CD4-positive, alpha-beta T cell (primary cell): Measurements from ENCODE around the gene RARB. TPM values are rescaled to one million over a fixed set of nuclear protein-coding genes. Genes with fewer than 3 reads are reported as not detected.

ENCODE experiments used
- ATAC-seq: fragments of 200-7000 bp; cut with Tn5 transposase; one replicate; pipeline ENCODE4 v1.10.0; 2022; ENCODE audit warnings: mild to moderate bottlenecking; ENCODE audit not compliant: poor library complexity
- CTCF ChIA-PET: fragments of 350-600 bp; sonication (Branson Sonifier 250); formaldehyde crosslinking; loops from one replicate; lab custom pipeline; 2021; ENCODE audit warnings: antibody characterized with exemption, inconsistent platforms; lab: Charles Lee
- POLR2A ChIA-PET: fragments of 350-600 bp; sonication (Branson Sonifier 250); formaldehyde crosslinking; loops from one replicate; lab custom pipeline; 2021; ENCODE audit warnings: antibody characterized with exemption, inconsistent platforms; lab: Charles Lee
- DNase-seq, 14 experiments: peaks; one replicate each; pipeline ENCODE4 v3.0.0-alpha.2; 2013 to 2020; ENCODE audit warnings: mixed read lengths in 2 of 14
- H3K27ac ChIP-seq, 2 donors: one replicate each; pipeline versions ENCODE4 v1.5.1 to v1.7.0; 2013; ENCODE audit warnings: low read length in 2 of 2, low read depth in 1 of 2, mild to moderate bottlenecking in 1 of 2
- H3K27me3 ChIP-seq, 2 experiments: 1 replicate in 1 of 2; 2 replicates in 1 of 2; pipeline versions ENCODE4 v1.6.1 to v1.7.0; 2013; ENCODE audit warnings: low read length in 2 of 2, control low read depth in 1 of 2, mild to moderate bottlenecking in 1 of 2, moderate library complexity in 1 of 2; ENCODE audit not compliant: insufficient read depth in 2 of 2, control insufficient read depth in 1 of 2
- H3K36me3 ChIP-seq: one replicate; pipeline ENCODE4 v1.6.1; 2013; ENCODE audit warnings: low read length, control low read depth; ENCODE audit not compliant: insufficient read depth
- H3K4me1 ChIP-seq: one replicate; pipeline ENCODE4 v1.6.1; 2013; ENCODE audit warnings: low read length, control low read depth; ENCODE audit not compliant: insufficient read depth
- H3K4me3 ChIP-seq: one replicate; pipeline ENCODE4 v1.5.1; 2013; ENCODE audit warnings: mild to moderate bottlenecking, low read length, moderate library complexity
- H3K9me3 ChIP-seq, 2 experiments: 1 replicate in 1 of 2; 2 replicates in 1 of 2; pipeline versions ENCODE4 v1.6.1 to v1.7.0; 2013; ENCODE audit warnings: low read length in 2 of 2, mild to moderate bottlenecking in 2 of 2, control low read depth in 1 of 2, moderate library complexity in 1 of 2; ENCODE audit not compliant: control insufficient read depth in 1 of 2, insufficient read depth in 1 of 2
- H3K27ac Mint-ChIP-seq: one replicate; pipeline ENCODE4 v1.8.0; 2020; ENCODE audit warnings: mixed read lengths
- H3K27me3 Mint-ChIP-seq: one replicate; pipeline ENCODE4 v1.8.0; 2021; ENCODE audit warnings: mixed read lengths
- H3K36me3 Mint-ChIP-seq: one replicate; pipeline ENCODE4 v1.8.0; 2021; ENCODE audit warnings: low read depth, mixed read lengths
- H3K4me1 Mint-ChIP-seq: one replicate; pipeline ENCODE4 v1.8.0; 2021; ENCODE audit warnings: low read depth, mixed read lengths
- H3K4me3 Mint-ChIP-seq: one replicate; pipeline ENCODE4 v1.8.0; 2020; ENCODE audit warnings: mild to moderate bottlenecking, mixed read lengths
- H3K9me3 Mint-ChIP-seq: one replicate; pipeline ENCODE4 v1.8.0; 2020; ENCODE audit warnings: mixed read lengths
- intact Hi-C, 2 experiments: fragments of 100-400 bp; cut with DNase I in 1 of 2; cut with micrococcal nuclease in 1 of 2; formaldehyde crosslinking; loops; one replicate each; pipeline versions ENCODE4 v1.15.1 to v1.9.0; 2023 to 2025; cut with DNase I, micrococcal nuclease
- total RNA-seq, 174 experiments: library from RNA in 2 of 174; stranded (reverse) in 2 of 174; gene quantifications; one replicate each; pipeline ENCODE4 v1.2.3 and lab custom pipeline; 2021 to 2026
- TF ChIP-seq, protein P1 (sequence below): fragments of 200-600 bp; IDR thresholded peaks from one replicate; pipeline ENCODE4 v1.8.0; 2022; ENCODE audit warnings: antibody characterized with exemption, mild to moderate bottlenecking

RARB gene
- total RNA-seq, 2 experiments from 2014 or later = not detected

DNA sequence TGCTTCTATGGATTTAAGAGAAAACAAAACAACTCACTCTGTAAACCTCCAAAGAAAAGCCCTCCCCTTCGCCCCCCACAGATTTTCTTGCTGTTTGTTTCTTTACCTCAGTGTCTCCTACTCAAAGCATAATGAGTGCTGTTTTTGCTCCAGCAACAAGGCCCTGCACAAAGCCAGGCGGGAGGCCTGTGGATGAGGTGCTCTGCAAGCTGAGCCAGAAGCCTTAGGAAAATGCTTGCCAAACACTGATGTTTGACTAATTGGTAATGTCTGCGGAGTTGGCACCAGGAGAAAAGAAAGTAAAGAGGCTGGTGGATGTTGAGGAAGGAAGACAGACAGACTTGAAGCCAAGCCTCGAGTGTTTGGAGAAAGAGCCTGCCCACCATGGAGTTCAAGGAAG lies 99.7 kb downstream of the RARB start:
- H3K4me1 ChIP-seq = no peaks in the 10 kb centered on the region
- CTCF ChIA-PET = no interaction called here

DNA sequence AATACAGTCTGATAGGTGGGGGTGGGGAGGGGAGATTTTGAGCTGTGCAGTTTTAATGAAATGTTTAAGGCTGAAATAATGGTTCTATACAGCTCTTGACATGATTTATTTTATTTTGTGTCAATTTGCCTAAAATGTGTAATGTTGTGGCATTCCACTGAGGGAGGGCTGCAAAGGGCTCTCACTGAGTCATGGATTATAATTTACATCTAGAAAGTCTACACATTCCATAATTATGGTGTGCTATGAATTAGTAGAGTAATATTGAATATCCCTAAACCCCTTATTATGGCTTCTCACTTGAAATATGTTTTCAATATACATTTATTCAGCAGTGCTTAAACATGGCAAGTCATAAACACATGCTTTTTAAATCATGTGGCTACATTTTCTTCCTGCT lies 103.9 kb downstream of the RARB start:
- POLR2A ChIA-PET = no interaction called here
- CTCF ChIA-PET = no interaction called here
- no peaks in the 10 kb centered on the region for H3K36me3 ChIP-seq

More for the DNA sequence above, 99.7 kb downstream of the RARB start:
- no peak overlapping the region for H3K4me3 Mint-ChIP-seq
- intact Hi-C loops = no loop called here
- no peaks in the 10 kb centered on the region for H3K36me3 Mint-ChIP-seq
- TF ChIP-seq, protein P1, sequence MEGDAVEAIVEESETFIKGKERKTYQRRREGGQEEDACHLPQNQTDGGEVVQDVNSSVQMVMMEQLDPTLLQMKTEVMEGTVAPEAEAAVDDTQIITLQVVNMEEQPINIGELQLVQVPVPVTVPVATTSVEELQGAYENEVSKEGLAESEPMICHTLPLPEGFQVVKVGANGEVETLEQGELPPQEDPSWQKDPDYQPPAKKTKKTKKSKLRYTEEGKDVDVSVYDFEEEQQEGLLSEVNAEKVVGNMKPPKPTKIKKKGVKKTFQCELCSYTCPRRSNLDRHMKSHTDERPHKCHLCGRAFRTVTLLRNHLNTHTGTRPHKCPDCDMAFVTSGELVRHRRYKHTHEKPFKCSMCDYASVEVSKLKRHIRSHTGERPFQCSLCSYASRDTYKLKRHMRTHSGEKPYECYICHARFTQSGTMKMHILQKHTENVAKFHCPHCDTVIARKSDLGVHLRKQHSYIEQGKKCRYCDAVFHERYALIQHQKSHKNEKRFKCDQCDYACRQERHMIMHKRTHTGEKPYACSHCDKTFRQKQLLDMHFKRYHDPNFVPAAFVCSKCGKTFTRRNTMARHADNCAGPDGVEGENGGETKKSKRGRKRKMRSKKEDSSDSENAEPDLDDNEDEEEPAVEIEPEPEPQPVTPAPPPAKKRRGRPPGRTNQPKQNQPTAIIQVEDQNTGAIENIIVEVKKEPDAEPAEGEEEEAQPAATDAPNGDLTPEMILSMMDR = no peak
- peaks cover 9% of the 10 kb centered on the region for H3K27me3 Mint-ChIP-seq
- no peaks in the 10 kb centered on the region for H3K9me3 ChIP-seq
- no peaks in the 10 kb centered on the region for H3K36me3 ChIP-seq
- H3K4me1 Mint-ChIP-seq = no peaks in the 10 kb centered on the region
- H3K4me3 ChIP-seq = no peak overlapping the region
- H3K27ac ChIP-seq = no peak overlapping the region
- peaks cover 8% of the 10 kb centered on the region for H3K9me3 Mint-ChIP-seq
- ATAC-seq = no peak
- H3K27ac Mint-ChIP-seq = no peak overlapping the region
- POLR2A ChIA-PET = no interaction called here
- DNase-seq = no peak
- peaks cover 0 to 5% of the 10 kb centered on the region in 2 experiments for H3K27me3 ChIP-seq

DNA sequence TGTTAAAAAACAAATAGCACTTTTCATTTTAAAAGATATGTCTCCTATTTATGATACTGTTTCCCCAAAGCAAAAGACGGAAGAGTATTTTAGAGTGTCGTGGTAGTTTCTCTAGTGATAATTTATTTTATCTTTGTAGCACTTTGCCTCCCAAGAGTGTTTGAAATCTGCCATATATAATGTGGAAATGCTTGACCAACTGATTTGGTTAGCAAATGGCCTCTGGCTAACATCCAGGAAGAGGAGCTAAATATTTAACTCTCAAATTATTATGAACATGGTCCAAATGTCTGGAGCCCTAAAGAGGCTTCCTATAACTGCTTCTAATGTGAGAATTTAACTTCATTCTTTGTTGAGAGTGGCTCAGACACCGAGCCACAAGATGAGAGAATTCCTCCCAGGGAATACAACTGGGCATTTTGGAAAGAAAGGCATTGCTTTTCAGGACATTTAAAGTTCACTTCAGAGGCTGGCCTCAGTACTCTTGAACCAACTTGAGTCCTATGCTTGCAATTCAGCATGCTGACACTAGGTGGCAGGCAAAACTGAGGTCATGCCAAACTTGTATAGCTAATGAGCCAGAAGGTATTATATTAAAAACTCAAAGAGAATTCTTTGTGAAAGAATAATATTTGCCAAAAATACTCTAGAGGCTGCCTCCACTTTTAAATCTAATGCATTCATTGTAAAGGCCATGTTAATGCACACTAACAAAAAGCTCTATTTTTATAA lies 104.5 kb downstream of the RARB start:
- POLR2A ChIA-PET = no interaction called here
- DNase-seq (peak in 4 of 14 experiments; percentile 0 to 11 (median 8)), ATAC-seq (no peak)
- Histone ChIP-seq H3K36me3 (no peaks in the 10 kb centered on the region), H3K27ac (no peak overlapping the region), H3K4me1 (no peaks in the 10 kb centered on the region), H3K27me3 (no peaks in the 10 kb centered on the region), H3K9me3 (no peaks in the 10 kb centered on the region), H3K4me3 (no peak overlapping the region)
- intact Hi-C loops = no loop called here
- H3K36me3 Mint-ChIP-seq = no peaks in the 10 kb centered on the region
- H3K27me3 Mint-ChIP-seq = no peaks in the 10 kb centered on the region
- CTCF ChIA-PET = no interaction called here
- no peak overlapping the region for H3K4me3 Mint-ChIP-seq
- no peak overlapping the region for H3K27ac Mint-ChIP-seq
- peaks cover 8% of the 10 kb centered on the region for H3K9me3 Mint-ChIP-seq
- TF ChIP-seq, protein P1 = no peak
- H3K4me1 Mint-ChIP-seq = no peaks in the 10 kb centered on the region

More for the DNA sequence above, 103.9 kb downstream of the RARB start:
- Histone ChIP-seq H3K4me3 (no peak overlapping the region), H3K27me3 (no peaks in the 10 kb centered on the region), H3K27ac (no peak overlapping the region), H3K4me1 (no peaks in the 10 kb centered on the region), H3K9me3 (no peaks in the 10 kb centered on the region)
- Mint-ChIP-seq H3K9me3 (peaks cover 8% of the 10 kb centered on the region), H3K4me3 (no peak overlapping the region), H3K36me3 (no peaks in the 10 kb centered on the region), H3K27ac (no peak overlapping the region), H3K4me1 (no peaks in the 10 kb centered on the region), H3K27me3 (no peaks in the 10 kb centered on the region)
- intact Hi-C loops = no loop called here
- ATAC-seq = no peak
- DNase-seq = no peak
- TF ChIP-seq, protein P1 = no peak
